ACHN (cell line): ENCODE measurements around the gene NCK1.
A peak's percentile ranks its signal among the peaks of the same experiment; 100 is the strongest.

Experiments used
- DNase-seq: peaks from one replicate; pipeline ENCODE4 v3.0.0-alpha.2; 2015
- in situ Hi-C: cut with HindIII; loops from 2 replicates; pipeline ENCODE4 v1.10.0; 2017; ENCODE audit warnings: low sequenced_read_pairs, low pct_ligation_motif_present, low pct_unique_long_range_greater_than_20kb

Gene NCK1

DNA sequence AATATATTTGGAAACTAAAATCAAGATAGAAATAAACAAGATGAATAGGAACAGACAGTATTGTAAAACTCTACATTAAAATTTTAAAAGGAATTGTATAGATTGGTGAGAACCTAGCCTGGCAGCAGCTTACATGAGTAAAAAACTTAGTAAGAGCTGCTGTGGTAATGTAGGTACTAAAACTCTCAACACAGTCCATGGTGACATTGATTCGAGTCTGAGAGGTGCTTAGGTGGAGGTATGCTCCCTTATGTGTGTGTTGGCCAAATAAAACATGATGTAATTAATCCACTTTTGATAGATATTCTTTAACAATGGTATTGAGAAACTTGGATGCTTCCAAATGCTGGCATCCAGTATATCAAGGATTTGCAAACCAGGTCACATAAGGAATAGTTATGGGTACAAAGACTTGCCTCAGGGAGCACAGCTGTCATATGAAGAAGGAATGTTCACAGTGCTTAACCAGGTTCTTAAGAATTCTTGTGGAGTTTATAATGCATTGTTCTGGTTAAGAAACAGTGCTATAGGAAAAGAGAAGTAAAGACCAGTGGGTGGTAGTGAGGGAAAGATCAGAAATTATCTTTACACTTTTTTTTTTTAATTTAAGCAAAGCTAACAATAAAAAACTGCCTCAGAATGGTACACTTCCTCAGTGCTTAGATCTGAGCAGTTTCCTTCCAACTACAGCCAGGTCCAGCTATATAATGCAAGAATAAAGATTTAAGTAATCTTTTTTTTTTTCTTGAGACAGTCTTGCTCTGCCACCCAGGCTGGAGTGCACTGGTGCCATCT lies 71.2 kb downstream of the NCK1 start:
- in situ Hi-C loops = no loop called here
- DNase-seq = no peak

DNA sequence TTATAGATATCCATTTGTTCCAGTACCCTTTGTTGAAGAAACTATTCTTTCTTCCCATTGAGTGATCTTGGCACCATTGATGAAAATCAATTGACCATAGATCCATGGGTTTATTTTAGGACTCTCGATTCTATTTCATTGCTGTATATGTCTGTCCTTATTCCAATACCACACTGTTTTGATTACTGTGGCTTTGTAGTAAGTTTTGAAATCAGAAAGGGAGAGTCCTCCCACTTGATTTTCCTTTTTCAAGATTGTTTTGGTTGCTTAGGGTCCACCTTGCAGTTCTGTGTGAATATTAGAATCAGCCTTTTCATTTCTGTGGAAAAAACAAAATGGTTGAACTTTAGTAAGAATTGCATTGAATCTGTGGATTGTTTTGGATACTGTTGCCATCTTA lies 75.2 kb downstream of the NCK1 start:
- DNase-seq = no peak

DNA sequence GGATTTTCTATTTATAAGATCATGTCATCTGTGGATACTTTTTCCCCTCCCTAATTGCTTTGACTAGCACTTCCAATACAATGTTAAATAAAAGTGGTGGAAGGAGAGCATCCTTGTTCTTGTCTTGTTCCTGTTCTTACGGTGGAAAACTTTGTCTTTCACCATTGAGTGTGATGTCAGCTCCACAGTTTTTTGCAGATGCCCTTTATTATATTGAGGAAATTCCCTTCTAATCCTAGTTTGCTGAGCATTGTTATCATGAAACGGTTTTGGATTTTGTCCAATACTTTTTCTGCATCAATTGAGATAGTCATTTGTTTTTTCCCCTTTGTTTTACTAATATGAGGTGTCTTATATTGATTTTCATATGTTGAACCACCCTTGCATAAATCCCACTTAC lies 75.8 kb downstream of the NCK1 start:
- no peak for DNase-seq
- in situ Hi-C loops = no loop called here

More for the DNA sequence above, 75.2 kb downstream of the NCK1 start:
- in situ Hi-C loops = no loop called here

DNA sequence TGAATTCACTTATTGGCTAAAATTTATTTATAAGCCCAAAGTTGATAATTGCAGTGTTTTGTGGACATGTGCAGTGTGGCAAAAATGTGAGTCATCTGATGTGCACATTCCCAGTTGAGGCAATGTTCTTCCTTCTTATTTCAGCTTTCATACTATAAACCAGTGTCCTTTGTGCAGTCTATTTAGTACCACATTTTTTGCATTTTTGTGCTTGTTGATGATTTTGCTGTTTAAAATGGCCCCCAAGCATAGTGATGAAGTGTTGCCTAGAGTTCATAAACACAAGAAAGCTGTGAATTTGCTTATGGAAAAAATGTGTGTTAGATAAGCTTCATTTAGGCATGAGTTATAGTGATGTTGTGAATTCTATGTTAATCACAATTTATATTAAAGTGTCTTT lies 76.3 kb downstream of the NCK1 start:
- in situ Hi-C loops = no loop called here
- DNase-seq = no peak

DNA sequence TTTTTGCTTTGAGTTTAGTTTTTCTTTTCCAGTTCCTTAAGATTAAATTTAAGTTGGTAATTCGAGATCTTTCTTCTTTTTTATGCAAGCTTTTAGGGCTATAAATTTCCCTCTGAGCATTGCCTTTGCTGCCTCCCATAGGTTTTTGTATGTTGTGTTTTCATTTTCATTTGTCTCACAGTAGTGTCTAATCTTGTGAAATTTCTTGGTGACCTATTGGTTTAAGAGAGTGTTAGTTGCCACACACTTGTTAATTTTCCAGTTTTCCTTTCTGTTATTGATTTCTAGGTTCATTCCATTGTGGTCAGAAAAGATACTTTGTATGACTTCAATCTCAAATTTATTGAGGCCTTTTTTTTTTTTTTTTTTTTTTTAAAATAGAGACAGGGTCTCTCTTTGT lies 77.5 kb downstream of the NCK1 start:
- in situ Hi-C loops = no loop called here
- DNase-seq = no peak

DNA sequence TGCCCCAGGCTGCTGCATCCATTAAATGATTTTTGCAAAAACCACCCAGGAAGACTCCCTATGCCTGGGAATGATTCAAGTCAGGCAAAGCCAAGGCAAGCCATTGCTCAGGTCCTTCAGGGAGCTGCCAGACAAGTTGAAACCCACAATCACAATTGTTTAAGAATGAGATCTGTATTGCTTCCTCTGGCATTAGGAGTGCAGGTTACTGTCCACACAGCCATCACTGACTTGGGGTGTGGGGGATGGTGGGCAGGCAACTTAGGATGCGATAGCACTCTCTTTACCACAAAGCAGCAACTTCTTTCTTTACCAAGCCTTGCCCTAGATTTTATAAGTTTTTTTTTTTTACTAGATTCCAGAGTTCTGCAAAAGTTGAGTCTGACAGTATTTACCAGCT lies 80.8 kb downstream of the NCK1 start:
- in situ Hi-C loops = no loop called here
- no peak for DNase-seq

DNA sequence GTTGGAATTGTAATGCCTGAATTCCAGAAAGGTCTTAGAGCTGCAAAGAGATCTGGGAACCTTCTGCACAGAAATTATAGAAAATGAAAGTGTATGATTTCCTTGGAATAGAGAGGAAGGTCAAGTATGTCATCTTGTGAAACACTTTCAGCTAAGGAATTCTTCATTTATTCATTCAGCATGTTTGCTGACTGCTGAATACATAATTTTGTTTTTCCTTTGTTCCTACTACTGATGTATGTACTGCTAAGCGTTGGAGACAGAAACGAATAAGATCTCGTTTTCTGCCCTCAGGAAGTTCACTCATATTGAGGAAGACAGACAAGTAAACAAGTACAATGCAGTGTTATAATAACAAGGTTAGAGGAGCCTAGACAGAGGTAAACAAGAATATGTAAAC lies 81.4 kb downstream of the NCK1 start:
- in situ Hi-C loops = no loop called here
- DNase-seq = no peak

DNA sequence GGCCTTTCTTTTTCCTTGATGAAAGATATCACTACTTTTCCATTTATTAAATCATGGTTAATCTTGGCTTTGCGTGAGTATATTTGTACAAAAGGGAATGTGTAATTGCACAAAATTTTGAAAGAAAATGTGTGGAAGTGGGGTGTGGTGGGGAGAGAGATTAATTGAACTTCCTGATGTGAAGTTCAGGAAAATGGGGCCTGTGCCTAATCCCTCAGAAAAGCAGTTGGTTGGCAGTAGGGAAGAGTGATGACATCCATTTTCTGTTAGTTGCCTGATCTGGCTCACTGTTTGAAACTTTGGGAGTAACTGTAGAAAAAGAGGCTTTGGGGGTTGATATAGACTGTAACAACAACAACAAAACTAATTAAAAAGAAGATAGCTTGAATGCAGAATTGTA lies 85.0 kb downstream of the NCK1 start:
- no peak for DNase-seq
- in situ Hi-C loops = no loop called here

DNA sequence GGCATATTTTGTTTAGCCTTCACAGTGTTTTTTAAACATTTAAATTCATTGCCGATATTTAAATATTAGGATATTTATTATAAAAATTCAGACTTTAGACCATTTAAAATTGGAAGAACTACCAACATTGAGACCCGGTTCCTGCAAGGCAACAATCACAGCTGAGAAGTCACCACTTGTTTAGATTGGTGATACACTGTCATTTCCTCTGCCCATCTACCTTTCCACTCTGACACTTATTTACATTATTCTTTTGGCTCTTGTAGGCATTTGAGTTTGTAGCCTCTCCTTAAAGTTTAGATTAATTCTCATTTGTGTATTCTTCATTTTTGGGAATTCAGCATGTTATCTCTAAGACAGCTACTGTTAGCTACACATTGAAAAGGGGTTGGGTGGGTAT lies 85.5 kb downstream of the NCK1 start:
- no peak for DNase-seq
- in situ Hi-C loops = no loop called here

DNA sequence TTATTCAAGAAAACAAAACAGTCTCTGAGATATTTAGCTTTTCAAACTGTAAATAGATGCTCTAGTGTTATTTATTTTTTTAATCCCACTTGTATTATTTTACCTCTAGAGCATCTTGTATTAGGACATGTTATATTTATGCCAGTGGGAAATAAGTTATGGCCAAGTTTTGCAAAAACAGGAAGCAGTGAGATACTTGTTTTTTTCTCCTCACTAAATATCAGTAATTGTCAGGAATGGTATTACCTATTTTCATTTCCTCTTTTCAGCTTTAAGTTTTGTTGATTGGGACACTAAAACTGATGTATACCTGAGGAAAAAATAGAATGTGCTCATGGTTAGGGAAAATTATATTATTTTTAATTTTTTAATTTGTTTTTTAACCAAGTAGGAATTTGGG lies 87.1 kb downstream of the NCK1 start:
- in situ Hi-C loops = no loop called here
- DNase-seq = no peak

DNA sequence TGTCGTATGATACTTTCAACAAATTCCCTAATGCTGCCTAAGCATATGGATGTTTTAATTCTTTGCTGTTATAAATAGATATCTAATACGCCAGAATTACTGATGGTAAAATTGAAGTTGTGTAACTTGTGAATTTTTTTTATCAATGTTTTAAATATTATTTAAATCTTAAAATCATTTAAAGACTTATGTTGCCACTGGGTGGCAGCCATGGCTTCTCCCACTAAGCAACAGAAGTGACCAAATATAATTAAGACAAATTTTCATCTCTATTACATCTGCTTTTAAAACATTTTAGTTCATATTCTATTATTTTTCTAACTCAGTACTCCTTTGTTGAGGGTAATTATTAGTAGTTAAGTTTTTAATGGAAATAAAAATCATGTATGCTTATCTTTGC lies 87.7 kb downstream of the NCK1 start:
- in situ Hi-C loops = no loop called here
- no peak for DNase-seq

DNA sequence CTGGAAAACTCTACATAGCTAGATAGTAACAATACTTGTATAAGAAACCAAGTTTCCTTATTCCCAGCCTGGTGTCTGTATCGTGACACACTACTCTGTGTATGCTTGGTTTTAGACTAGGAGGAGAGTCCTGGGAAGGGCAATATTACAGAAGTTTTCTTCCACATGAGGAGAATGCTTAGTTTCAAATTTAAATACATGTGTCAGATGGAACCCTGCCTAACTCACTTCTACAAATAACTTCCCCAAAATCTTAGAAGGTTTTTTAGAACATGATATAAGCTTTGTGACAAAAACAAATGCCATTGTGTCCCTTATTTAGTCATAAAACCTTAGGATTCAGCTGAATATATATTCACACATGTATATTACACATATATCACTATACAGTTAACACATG lies 88.6 kb downstream of the NCK1 start:
- in situ Hi-C loops = no loop called here
- no peak for DNase-seq

DNA sequence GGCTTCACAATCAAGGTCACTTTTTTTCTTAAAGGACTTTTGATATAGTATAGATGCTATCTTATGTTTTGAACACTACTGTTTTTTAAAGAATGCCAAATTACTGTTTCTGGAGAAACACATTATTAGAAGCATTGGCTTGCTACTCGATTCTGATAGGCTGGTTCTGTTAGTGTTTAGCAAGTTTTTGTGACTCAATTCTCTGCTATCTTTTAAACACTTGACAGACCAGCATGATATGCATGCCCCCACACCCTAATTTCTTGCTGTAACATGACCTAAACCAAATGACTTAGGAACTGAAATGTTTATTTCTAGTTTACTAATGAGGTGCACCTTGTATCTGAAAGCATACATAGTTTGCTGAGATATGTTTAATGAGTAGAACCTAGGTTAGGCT lies 90.3 kb downstream of the NCK1 start:
- in situ Hi-C loops = no loop called here
- DNase-seq = no peak

DNA sequence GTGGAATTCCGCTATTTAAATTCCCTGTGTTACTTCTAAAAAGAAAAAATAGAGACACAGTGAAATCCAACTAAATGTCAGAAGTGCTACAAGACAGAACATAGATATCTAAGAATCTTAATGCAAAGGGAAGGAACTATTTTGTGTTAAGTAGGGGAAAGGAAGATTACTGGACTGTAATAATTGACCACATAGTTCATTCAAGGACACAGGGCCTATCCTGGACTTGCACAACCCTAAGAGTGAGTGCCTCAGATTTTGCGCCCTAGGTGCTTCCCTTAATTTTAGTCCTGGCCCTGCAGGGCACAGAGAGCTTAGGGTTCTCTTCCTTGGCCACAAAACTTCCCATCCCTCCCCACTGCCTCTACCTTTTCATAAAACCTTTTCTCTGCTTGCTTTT lies 92.2 kb downstream of the NCK1 start:
- no peak for DNase-seq
- in situ Hi-C loops = no loop called here

DNA sequence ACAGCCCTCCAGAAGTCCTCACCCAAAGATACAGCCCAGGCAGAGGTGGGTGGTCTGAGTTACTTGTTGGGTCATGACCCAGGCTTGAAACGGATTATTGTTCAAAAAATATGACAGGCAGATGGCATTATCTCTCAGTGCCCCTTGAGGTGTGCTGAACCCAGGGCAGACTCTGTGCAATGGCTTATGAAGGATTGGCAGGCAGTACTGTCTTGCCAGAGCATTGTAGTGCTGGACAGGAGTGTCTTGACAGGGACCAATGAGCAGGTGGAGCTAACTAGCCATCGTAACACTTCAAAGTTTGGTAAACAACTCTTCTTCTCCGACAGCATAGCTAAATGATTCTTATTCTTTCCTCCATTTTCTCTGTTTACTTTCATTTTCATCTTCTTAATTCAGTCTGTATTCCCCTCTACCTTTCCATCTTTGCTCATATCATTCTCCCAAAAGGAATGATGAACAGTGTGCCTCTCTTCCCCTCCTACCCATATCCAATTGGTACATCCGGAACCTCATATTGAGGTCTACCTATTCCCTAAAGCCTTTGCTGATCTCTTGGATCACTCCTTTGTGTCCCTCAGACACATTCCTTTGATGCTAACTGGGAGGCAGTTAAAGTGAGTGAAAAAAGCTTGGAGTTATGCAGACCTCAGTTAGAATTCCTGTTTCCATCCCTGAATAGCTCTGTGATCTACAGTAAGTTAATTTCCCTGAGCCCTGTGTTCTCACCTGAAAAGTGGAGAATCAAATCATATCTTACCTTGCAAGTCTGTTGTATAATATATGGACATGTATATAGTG lies 93.2 kb downstream of the NCK1 start:
- peak; percentile 21 for DNase-seq
- in situ Hi-C loops = no loop called here

DNA sequence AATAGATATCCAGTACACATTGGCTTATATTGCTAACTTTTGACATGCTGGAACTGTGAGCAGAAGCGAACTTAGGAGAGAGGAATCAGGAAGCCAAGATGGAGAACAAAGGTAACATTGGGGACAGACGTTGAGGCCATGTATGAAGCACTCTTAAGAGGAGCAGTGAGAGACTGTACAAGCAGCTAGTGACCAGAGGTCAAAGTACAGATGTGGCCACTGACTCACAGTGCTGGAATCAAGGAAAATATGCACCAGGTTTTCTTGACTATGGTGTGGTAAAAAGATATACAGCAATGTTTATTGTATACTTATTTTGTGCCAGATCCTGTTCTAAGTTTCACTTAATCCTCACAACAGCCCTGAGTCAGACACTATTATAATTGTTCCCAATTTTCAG lies 93.8 kb downstream of the NCK1 start:
- DNase-seq = peak; percentile 75
- in situ Hi-C loops = no loop called here

DNA sequence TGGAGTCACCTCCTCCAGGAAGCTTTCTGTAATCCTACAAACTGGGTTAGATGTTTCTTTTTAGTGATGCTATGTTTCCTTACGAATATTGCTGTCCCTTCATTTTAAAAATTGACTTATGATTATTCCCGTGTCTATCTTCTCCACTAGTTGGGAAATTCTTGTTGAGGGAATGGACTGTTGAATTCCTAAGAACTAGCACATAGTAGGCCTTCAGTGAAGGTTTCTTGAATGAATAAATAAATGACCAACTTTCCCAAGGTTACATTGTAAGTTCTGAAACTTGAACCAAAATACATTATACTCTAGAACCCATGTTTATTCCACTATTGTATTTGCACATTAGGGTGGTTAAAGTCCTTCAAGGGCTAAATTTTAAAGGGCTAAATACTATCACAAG lies 95.0 kb downstream of the NCK1 start:
- in situ Hi-C loops = no loop called here
- no peak for DNase-seq

DNA sequence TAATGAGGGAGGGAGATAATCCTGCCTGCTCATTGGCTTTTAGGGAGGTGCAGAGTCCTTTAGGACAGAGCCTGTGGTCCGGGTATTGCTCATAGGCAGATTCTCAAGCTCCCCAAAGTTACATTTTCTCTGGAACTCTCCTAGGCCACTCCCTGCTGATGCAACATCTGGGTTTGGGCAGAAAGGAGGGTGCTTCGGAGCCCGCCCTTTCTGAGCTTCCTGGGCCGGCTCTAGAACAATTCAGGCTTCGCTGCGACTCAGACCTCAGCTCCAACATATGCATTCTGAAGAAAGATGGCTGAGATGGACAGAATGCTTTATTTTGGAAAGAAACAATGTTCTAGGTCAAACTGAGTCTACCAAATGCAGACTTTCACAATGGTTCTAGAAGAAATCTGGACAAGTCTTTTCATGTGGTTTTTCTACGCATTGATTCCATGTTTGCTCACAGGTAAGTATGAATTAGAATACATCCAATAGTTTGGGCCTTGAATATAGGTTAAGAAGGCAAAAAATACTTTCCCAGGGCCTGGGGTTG lies 95.8 kb downstream of the NCK1 start, which contains the start of gene IL20RB:
Gene IL20RB, plus strand, starts transcription at position 233 of the 538 bp plus-strand sequence. Its CDS starts 131 bp downstream, at position 364.
- in situ Hi-C loops = no loop called here
- peak; percentile 18 for DNase-seq

DNA sequence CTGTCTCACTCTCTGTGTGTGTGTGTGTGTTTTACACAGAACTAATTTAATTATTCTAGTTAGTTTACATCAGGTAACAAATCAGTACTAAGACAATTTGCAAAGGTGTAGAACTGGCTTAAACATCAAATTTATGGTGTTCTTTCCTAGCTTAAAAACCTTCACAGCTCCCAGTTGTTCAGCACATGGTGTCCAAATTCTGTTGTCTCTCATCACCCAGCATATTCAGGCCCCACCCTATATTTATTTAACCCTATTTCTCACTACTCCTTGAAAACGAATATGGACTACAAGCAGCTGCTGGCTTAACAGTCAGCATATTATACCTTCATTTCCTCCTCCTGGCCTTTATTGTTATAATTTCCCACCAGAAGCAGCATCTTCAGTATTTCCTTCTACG lies 96.9 kb downstream of the NCK1 start:
- in situ Hi-C loops = no loop called here
- DNase-seq = no peak

DNA sequence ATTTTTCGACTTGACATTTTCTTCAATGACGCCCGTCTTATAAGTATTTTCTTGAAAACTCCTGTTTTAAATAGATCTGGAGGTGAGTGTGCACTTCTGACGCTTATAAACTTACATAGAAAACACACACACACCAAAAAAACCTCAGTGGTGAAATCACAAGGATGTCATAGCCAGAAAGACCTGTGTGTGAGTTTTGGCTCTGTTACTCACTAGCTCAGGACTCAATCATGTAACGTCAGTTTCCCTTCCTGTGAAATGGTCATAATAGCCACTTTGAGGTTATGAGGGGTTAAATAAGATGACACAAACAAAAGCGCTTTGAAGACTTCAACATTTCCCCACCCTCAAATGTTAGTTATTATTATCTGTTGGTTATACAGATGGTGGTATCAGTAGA lies 97.6 kb downstream of the NCK1 start:
- no peak for DNase-seq
- in situ Hi-C loops = no loop called here
